ENCODE data around the gene CWF19L1. TPM values are rescaled to one million over a fixed set of nuclear protein-coding genes. Genes with fewer than 3 reads are reported as not detected.
"Not testable (repeated sequence)": the region's sequence is repeated elsewhere in the genome, so short reads cannot be mapped to it uniquely, and the experiment has no call there.

CWF19L1 gene
- total RNA-seq, 1 donor from 2014 or later = 18.9 TPM

DNA sequence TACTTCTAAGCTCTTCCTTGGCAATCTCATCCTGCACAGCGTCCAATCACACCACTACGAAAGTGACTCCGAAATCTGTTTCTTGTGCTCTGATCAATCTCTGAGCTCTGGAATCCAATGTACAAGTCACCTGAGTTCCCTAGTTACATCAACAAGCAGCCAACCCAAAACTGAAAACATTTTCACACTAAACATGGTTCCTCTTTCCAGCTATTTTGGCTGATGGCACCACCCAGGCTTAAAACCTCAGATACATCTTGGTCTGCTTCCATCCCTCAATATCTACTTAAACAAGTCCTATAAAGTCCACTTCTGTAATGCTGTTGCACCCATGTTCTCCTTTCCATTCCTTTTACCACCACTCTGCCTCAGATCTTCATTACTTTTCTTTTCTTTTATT is 15.5 kb upstream of the CWF19L1 start:
- no peaks in the 10 kb centered on the region for H3K9me3 Mint-ChIP-seq (ENCODE audit: unreplicated experiment)
- no peak for DNase-seq (ENCODE audit: extremely low spot score, unreplicated experiment)
- H3K36me3 Mint-ChIP-seq (ENCODE audit: unreplicated experiment) = peaks cover 24% of the 10 kb centered on the region
- TF ChIP-seq, protein P1, sequence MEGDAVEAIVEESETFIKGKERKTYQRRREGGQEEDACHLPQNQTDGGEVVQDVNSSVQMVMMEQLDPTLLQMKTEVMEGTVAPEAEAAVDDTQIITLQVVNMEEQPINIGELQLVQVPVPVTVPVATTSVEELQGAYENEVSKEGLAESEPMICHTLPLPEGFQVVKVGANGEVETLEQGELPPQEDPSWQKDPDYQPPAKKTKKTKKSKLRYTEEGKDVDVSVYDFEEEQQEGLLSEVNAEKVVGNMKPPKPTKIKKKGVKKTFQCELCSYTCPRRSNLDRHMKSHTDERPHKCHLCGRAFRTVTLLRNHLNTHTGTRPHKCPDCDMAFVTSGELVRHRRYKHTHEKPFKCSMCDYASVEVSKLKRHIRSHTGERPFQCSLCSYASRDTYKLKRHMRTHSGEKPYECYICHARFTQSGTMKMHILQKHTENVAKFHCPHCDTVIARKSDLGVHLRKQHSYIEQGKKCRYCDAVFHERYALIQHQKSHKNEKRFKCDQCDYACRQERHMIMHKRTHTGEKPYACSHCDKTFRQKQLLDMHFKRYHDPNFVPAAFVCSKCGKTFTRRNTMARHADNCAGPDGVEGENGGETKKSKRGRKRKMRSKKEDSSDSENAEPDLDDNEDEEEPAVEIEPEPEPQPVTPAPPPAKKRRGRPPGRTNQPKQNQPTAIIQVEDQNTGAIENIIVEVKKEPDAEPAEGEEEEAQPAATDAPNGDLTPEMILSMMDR (IDR thresholded peaks at IDR 0.05) = no peak
- no peak overlapping the region for H3K4me3 Mint-ChIP-seq (ENCODE audit: unreplicated experiment)
- H3K4me1 Mint-ChIP-seq (ENCODE audit: unreplicated experiment) = peaks cover 22% of the 10 kb centered on the region
- H3K27me3 Mint-ChIP-seq (ENCODE audit: unreplicated experiment) = no peaks in the 10 kb centered on the region
- H3K27ac Mint-ChIP-seq (ENCODE audit: unreplicated experiment) = no peak overlapping the region

DNA sequence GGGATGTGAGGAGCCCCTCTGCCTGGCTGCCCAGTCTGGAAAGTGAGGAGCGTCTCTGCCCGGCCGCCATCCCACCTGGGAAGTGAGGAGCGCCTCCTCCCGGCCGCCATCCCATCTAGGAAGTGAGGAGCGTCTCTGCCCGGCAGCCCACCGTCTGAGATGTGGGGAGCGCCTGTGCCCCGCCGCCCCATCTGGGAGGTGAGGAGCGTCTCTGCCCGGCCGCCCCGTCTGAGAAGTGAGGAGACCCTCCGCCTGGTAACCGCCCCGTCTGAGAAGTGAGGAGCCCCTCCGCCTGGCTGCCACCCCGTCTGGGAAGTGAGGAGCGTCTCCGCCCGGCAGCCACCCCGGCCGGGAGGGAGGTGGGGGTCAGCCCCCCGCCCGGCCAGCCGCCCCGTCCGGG is 9.5 kb upstream of the CWF19L1 start:
- not testable (repeated sequence) for H3K27me3 Mint-ChIP-seq (ENCODE audit: unreplicated experiment); H3K4me3 Mint-ChIP-seq (ENCODE audit: unreplicated experiment); H3K27ac Mint-ChIP-seq (ENCODE audit: unreplicated experiment); H3K4me1 Mint-ChIP-seq (ENCODE audit: unreplicated experiment); H3K9me3 Mint-ChIP-seq (ENCODE audit: unreplicated experiment)
- peaks cover 34% of the 10 kb centered on the region for H3K36me3 Mint-ChIP-seq (ENCODE audit: unreplicated experiment)
- peak; percentile 72 for DNase-seq (ENCODE audit: extremely low spot score, unreplicated experiment)

DNA sequence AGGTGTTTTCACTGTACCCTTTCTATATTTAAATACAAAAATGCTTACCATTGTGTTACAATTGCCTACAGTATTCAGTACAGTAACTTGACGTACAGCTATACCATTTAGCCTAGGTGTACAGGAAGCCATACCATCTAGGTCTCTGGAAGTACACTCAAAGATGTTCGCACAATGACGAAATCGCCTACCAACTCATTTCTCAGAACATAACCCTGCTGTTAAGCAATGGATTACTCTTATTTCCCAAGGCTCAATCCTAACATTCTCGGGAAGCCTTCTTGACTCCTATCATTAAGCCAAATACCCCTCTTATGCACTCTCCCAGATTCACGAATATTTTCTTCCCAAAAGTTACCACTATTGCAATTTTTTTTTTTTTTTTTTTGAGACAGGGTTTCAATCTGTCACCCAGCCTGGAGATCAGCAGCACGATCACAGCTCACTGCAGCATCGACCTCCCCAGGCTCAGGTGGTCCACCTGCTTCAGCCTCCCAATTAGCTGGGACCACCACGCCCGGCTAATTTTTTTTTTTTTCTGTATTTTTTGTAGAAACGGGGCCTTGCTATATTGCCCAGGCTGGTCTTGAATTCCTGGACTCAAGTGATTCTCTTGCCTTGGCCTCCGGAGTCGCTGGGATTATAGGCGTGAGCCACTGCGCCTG is 1.5 kb downstream of the CWF19L1 start:
- Mint-ChIP-seq H3K27me3 (ENCODE audit: unreplicated experiment) (no peaks in the 10 kb centered on the region), H3K36me3 (ENCODE audit: unreplicated experiment) (peaks cover 5% of the 10 kb centered on the region), H3K9me3 (ENCODE audit: unreplicated experiment) (peaks cover under 1% of the 10 kb centered on the region), H3K27ac (ENCODE audit: unreplicated experiment) (no peak overlapping the region), H3K4me3 (ENCODE audit: unreplicated experiment) (peak overlapping the region; percentile 52), H3K4me1 (ENCODE audit: unreplicated experiment) (peaks cover 12% of the 10 kb centered on the region)
- DNase-seq (ENCODE audit: extremely low spot score, unreplicated experiment) = no peak
- TF ChIP-seq, protein P1 (IDR thresholded peaks at IDR 0.05) = no peak

DNA sequence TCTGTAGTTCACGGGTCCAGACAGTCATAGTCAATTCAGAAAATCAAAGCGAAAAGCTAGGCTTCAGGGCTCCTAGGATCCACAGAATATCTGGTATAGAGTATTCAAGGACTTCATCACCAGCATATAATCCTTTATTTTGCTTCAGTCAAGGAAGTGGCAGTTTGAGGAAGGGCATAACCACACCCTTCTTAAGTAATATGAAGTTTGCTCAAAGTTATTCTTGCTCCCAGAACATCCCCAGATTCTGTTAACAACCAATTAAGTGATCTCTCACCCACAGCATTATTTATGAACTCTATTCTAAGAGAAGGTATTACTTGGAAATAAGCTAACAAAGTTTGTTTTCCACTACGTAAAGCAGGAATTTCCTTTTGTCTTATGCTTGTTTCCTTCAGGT is 13.2 kb downstream of the CWF19L1 start:
- Mint-ChIP-seq H3K9me3 (ENCODE audit: unreplicated experiment) (no peaks in the 10 kb centered on the region), H3K36me3 (ENCODE audit: unreplicated experiment) (peaks cover 46% of the 10 kb centered on the region), H3K27ac (ENCODE audit: unreplicated experiment) (no peak overlapping the region), H3K4me1 (ENCODE audit: unreplicated experiment) (no peaks in the 10 kb centered on the region), H3K27me3 (ENCODE audit: unreplicated experiment) (no peaks in the 10 kb centered on the region), H3K4me3 (ENCODE audit: unreplicated experiment) (no peak overlapping the region)
- DNase-seq (ENCODE audit: extremely low spot score, unreplicated experiment) = no peak
- TF ChIP-seq, protein P1 (IDR thresholded peaks at IDR 0.05) = no peak

DNA sequence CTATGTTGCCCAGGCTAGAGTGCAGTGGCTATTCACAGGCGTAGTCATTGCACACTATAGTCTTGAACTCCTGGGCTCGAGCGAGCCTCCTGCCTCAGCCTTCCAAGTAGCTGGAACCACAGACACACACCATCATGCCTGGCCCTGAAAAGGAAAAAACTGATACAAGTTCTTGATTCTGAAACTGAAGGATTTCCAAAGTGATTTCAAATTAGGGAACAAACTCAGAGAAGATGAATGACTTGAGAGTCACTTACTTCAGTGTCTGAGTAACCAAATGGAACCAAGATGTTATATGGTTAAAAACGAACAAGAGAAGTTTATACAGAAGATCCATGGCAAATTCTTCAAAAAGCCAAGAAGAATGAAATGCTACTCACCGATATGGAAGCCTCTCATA is 14.4 kb downstream of the CWF19L1 start:
- H3K4me3 Mint-ChIP-seq (ENCODE audit: unreplicated experiment) = no peak overlapping the region
- TF ChIP-seq, protein P1 (IDR thresholded peaks at IDR 0.05) = no peak
- no peaks in the 10 kb centered on the region for H3K9me3 Mint-ChIP-seq (ENCODE audit: unreplicated experiment)
- H3K27me3 Mint-ChIP-seq (ENCODE audit: unreplicated experiment) = no peaks in the 10 kb centered on the region
- no peak overlapping the region for H3K27ac Mint-ChIP-seq (ENCODE audit: unreplicated experiment)
- DNase-seq (ENCODE audit: extremely low spot score, unreplicated experiment) = no peak
- no peaks in the 10 kb centered on the region for H3K4me1 Mint-ChIP-seq (ENCODE audit: unreplicated experiment)
- H3K36me3 Mint-ChIP-seq (ENCODE audit: unreplicated experiment) = peaks cover 41% of the 10 kb centered on the region

Measured in osteocyte (in vitro differentiated cells).